ENCODE data around the gene NCBP2L. TPM values are rescaled to one million over a fixed set of nuclear protein-coding genes. Genes with fewer than 3 reads are reported as not detected.

NCBP2L gene
- total RNA-seq, 1 experiment from 2014 or later: not detected

- no peak for DNase-seq (ENCODE audit: low read depth)
- in situ Hi-C loops (cut with HindIII; ENCODE audit: low pct_unique_long_range_greater_than_20kb, low sequenced_read_pairs): no loop called here
Observed at GRCh38 chrX:107834275-107835201, 57.0 kb downstream of the NCBP2L start.

DNA sequence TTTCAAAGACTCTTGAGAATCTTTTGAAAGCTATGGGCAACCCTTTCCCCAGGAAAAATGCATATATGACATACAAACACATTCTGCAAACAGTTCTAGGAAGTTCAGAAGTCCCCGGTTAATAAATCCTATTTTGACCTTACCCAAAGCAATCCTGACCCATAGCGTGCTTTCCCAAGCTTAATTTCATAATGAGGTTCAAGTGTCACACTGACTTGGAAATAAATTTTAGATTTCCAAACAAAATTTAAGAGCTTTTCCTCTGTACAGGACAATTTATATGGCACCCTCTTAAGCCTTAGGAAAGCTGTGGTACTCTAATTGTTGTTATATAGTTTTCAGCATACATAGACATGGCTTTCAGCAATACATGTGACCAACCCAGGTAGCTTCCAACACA, 59.4 kb downstream of the NCBP2L start:
- DNase-seq (ENCODE audit: low read depth): no peak
- in situ Hi-C loops (cut with HindIII; ENCODE audit: low pct_unique_long_range_greater_than_20kb, low sequenced_read_pairs): no loop called here

GRCh38 chrX:107840971-107841370, 63.4 kb downstream of the NCBP2L start:
- DNase-seq (ENCODE audit: low read depth): no peak
- in situ Hi-C loops (cut with HindIII; ENCODE audit: low pct_unique_long_range_greater_than_20kb, low sequenced_read_pairs): no loop called here

DNA sequence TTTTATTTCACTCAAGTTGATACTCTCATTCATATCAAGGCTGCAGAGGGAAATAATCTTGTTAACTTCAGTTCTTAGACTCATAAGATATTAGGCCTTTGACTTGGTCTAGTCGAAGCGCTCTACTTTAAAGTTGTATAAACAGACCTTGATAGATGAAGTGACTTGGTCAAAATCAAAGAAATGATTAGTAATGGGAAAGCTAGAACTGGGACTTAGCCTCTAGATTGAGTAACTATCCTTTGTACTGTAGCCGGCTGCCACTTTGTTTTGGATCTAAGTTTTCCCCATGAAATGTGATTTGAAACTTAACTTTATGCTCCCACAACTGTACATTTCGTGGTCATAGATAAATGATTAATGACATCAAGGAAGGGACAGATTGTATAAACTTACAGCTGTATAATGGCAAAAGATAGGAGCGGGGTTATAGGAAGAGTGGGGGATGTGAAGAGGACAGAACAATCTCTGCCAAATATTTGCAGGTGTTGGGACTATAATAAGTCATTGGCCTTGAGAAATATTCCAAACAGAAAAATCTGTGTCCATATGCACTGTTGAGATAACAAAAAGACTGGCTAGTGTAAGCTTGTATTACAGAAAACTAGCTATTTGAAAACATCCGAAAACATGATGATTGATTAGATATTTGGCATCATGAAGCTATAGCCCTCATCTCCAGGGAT, 65.3 kb downstream of the NCBP2L start:
- in situ Hi-C loops (cut with HindIII; ENCODE audit: low pct_unique_long_range_greater_than_20kb, low sequenced_read_pairs): no loop called here
- DNase-seq (ENCODE audit: low read depth): no peak

Other genes starting within 250 kb of the NCBP2L start
- 63.9 and 89.5 TPM in 2 replicates for gene PRPS1, start 149.2 kb upstream of the NCBP2L start, total RNA-seq (2014; rRNA removed; shearing (Covaris generic); ENCODE audit: low replicate concordance)
- gene TSC22D3, start 1.9 kb upstream of the NCBP2L start, total RNA-seq (2014; rRNA removed; shearing (Covaris generic); ENCODE audit: low replicate concordance): 37.9 and 57.9 TPM in 2 replicates
- 9.3 and 15.6 TPM in 2 replicates for gene MID2, start 48.1 kb downstream of the NCBP2L start, total RNA-seq (2014; rRNA removed; shearing (Covaris generic); ENCODE audit: low replicate concordance)
- not detected in 2 replicates for gene TEX13B, start 204.6 kb downstream of the NCBP2L start, total RNA-seq (2014; rRNA removed; shearing (Covaris generic); ENCODE audit: low replicate concordance)

Measured in Caki2 (cell line).